HFF-Myc (cell line): Measurements from ENCODE around the gene LCN1.
A peak's percentile ranks its signal among the peaks of the same experiment; 100 is the strongest.

Experiments used
- DNase-seq: peaks from one replicate; pipeline ENCODE4 v3.0.0-alpha.2; 2011; ENCODE audit warnings: low read depth; ENCODE audit errors: extremely low read depth
- H3K4me3 ChIP-seq: replicated peaks from 2 replicates; pipeline ENCODE4 v1.5.1; 2011; ENCODE audit warnings: low read depth, mild to moderate bottlenecking, control low read depth, low read length
- TF ChIP-seq, protein P1 (sequence below): IDR thresholded peaks from 2 replicates; pipeline ENCODE4 v1.5.1; 2012; ENCODE audit warnings: mild to moderate bottlenecking, low read depth, low read length, control low read depth; ENCODE audit errors: missing control alignments

The LCN1 gene

DNA sequence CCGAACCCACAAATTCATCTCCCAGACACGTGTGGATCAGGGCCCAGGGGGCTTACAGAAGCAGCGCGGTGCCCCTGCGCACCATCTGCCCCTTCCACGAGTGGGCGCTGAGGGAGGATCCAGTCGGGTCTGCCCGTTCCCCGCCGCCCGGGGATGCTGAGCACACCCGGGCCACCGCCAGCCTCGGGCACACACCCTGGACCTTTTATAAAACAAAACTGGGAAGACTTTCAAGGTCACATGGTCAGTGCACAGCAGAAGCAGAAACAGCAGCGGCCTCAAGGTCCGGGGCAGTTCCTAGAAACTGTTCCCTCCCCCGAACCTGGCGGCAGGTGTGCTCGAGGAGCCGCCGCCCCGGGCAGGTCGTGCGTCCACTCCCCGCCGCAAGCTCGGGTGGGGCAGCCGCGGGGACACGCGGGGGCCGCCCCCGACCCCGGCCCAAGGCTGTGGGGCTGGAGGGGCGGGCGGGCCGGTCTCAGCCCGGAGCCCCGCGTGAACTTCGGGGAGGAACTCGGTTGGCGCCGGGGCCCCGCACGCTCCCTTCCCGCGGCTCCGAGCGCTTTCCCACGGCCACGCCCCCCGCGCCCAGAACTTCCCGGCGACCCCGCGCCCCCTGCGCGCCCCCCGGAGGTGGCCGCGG, 42.3 kb upstream of the LCN1 start:
- H3K4me3 ChIP-seq, result peak overlapping the region; percentile 29
- no peak for DNase-seq

DNA sequence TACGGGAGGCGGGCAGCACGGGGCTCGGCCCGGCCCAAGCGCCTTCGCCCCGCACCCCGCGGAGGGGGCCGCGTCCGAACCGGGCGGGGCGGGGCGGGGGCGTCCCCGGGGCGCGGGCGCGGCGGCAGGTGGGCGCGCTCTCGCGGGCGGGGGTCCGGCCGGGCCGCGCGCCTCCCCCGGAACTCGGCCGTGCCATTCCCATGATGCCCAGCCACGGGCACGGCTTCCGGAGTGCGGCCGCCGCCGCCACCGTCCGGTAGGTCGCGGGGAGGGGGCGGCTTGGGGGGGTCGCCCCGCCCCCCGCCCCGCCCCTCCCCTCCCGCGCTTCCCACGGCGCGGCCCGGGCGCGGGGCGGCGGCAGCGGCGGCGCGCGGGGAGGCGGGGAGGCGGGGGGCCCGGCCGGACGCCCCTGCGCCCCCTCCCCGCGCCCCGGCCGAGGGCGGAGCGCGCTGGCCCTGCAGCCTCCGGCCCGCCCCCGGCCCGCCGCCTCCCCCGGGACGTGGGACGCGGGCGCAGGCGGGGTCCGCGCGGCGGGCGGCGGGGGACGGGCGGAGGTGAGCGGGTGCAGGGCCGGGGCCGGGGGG, 41.7 kb upstream of the LCN1 start, which contains the start of gene PPP1R26:
Gene PPP1R26 (plus strand): TSS at position 314 of the 584 bp plus-strand sequence. CDS start 4,729 bp downstream, outside the sequence.
- DNase-seq, result no peak

More for the DNA sequence above, 42.3 kb upstream of the LCN1 start:
- TF ChIP-seq, protein P1, sequence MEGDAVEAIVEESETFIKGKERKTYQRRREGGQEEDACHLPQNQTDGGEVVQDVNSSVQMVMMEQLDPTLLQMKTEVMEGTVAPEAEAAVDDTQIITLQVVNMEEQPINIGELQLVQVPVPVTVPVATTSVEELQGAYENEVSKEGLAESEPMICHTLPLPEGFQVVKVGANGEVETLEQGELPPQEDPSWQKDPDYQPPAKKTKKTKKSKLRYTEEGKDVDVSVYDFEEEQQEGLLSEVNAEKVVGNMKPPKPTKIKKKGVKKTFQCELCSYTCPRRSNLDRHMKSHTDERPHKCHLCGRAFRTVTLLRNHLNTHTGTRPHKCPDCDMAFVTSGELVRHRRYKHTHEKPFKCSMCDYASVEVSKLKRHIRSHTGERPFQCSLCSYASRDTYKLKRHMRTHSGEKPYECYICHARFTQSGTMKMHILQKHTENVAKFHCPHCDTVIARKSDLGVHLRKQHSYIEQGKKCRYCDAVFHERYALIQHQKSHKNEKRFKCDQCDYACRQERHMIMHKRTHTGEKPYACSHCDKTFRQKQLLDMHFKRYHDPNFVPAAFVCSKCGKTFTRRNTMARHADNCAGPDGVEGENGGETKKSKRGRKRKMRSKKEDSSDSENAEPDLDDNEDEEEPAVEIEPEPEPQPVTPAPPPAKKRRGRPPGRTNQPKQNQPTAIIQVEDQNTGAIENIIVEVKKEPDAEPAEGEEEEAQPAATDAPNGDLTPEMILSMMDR, result no peak

DNA sequence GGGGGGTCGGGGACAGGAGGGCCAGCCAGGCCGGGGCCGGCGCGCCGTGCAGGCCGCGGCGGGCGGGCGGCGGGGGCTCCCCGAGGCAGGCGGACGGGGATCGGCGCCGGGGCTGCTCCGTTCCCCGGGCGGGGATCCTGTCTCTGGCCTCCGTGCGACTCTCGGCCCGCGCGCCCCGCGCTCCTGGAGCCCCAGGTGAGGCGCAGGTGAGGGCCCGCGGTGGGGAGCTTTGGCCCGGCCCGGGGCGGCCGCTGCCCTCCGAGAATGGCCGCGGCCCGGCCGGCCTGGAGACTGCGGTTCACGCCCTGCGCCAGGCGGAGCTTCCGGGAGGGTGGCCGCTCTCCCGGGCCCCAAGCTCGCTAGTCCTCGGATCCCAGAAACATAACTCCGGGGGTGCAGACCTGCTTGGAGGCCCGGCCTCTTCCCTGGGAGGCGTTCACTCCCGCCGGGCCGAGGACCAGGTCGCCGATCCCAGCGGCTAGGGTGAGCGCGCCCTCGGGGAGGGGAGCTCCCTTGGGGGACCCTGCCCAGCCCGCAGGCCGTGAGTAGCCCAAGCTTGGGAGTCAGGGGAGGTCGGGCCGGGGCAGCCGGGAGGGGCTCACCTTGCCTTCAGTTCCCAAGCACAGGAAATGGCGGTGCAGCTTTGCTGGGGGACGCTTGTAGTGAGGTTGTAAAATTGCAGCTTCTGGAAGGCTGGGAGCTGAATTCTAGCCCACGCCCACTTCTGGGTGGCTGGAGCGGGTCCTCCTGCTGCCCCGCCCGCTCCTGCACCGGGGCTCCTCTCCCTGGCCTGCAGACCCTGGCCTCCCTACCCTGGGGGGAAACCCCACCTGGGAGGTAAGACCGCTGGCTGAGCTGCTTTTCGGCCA, 40.9 kb upstream of the LCN1 start:
- no peak for DNase-seq
- TF ChIP-seq, protein P1, result no peak
- H3K4me3 ChIP-seq, result peak overlapping the region; percentile 53

More for the DNA sequence above, 41.7 kb upstream of the LCN1 start, which contains the start of gene PPP1R26:
- H3K4me3 ChIP-seq, result peak within 1 kb of the TSS; percentile 53
- TF ChIP-seq, protein P1, result no peak

DNA sequence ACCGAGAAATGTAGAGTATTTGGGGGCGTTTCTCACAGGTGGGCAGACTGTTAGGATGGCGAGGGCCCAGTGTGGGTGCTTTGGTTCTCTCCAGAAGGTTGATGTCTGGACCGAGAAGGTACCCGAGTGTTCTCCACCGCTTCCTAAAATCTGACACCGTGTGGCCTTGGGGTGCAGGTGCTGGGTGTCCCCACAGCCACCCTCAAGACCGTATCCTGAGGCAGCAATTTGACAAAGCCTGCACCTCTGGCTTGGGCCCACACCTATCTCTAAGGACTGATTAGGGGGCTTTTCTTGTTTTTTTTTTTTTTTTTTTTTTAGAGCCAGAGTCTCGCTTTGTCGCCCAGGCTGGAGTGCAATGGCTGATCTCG, 40.3 kb upstream of the LCN1 start:
- H3K4me3 ChIP-seq, result peak overlapping the region; percentile 53
- no peak for DNase-seq
- TF ChIP-seq, protein P1, result no peak

DNA sequence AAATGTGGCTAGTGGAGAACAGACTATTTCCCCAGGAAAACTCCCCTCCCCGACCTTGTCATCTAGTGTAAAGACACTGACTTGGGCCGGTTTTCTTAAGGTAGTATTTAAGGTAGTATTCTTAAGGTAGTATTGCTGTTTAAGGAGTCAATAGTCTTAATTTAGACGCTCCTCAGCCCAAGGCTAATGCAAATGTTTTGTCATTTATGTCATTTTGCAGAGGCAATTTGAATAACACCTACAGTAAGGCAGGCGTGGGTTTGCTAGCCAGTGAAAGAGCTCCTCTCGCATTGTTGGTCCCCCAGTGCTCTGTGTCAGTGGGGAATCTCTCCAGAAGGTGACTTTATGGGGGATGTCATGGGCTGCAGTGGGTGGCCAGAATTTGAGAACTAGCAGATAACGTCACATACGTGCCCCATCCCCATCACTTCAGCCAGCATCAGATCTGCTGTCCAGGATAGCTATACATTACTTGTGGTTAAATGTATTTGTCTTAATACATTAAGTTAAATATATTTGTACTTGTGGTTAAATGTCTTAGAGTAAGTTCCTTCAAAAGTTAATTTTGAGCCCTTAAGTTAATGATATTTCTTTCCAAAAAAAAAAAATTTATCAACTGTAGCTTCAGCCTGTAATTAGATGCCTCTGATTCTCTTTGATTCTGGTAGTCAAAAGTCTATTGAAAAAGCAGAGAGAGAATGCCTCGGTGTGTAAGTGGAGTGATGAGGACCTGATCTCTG, 39.1 kb upstream of the LCN1 start:
- no peak for DNase-seq
- TF ChIP-seq, protein P1, result no peak
- no peak overlapping the region for H3K4me3 ChIP-seq
